ENCODE data around the gene SERPINB1.
"Not testable (repeated sequence)": the region's sequence is repeated elsewhere in the genome, so short reads cannot be mapped to it uniquely, and the experiment has no call there.

The SERPINB1 gene

DNA sequence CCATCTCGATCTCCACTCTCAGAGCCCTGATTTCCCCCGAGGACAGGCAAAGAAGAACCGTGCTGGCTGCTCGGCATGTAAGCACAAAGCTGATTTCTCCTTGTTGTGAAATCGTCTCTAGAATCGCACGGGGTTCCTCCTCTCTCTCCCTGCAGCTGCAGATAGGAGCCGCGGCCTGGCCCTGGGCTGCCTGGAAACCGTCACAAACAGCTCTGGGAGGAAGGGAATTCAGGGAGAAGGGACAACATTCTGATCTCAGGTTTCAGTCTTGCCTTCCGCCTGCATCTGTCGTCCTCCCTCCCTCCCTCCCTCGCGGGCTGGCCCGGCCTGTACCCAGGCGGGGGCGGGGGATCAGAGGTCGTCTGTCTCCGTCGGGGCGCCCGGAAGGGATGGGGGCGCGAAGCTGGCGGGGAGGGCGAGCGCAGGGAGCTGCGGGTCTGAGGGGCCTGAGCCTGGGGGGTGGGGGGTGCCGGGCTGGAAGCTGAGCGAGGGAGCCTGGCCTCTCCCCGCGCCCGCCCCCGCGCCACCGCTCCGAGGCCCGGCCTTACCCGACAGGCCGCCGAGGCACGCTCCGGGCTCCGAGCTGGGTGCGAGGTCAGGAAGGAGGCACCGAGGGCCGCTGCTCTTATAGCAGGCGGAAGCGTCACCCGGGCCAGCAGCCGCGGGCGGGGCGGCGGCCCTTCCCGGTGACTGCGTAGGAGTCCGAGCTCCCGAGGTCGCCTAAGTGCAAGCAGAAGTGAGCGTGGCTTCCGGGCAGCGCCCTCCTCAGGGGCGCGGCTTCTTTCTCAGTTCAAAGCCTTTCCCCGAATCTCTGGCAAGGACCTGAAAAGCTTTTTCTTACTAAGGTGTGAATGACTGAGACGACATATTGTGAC, at the start of gene SERPINB1:
SERPINB1 (minus strand) TSS at position 600 of the 875 bp plus-strand sequence. CDS start 1,277 bp downstream, outside the sequence.
- DNase-seq (ENCODE audit: low read depth): peak; percentile 98
- TF ChIP-seq, protein P1, sequence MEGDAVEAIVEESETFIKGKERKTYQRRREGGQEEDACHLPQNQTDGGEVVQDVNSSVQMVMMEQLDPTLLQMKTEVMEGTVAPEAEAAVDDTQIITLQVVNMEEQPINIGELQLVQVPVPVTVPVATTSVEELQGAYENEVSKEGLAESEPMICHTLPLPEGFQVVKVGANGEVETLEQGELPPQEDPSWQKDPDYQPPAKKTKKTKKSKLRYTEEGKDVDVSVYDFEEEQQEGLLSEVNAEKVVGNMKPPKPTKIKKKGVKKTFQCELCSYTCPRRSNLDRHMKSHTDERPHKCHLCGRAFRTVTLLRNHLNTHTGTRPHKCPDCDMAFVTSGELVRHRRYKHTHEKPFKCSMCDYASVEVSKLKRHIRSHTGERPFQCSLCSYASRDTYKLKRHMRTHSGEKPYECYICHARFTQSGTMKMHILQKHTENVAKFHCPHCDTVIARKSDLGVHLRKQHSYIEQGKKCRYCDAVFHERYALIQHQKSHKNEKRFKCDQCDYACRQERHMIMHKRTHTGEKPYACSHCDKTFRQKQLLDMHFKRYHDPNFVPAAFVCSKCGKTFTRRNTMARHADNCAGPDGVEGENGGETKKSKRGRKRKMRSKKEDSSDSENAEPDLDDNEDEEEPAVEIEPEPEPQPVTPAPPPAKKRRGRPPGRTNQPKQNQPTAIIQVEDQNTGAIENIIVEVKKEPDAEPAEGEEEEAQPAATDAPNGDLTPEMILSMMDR (conservative IDR thresholded peaks at IDR 0.05; ENCODE audit: low read depth, low read length): peak; percentile 36
- peak within 1 kb of the TSS; percentile 56 for H3K4me3 ChIP-seq (ENCODE audit: low read depth, low read length)

DNA sequence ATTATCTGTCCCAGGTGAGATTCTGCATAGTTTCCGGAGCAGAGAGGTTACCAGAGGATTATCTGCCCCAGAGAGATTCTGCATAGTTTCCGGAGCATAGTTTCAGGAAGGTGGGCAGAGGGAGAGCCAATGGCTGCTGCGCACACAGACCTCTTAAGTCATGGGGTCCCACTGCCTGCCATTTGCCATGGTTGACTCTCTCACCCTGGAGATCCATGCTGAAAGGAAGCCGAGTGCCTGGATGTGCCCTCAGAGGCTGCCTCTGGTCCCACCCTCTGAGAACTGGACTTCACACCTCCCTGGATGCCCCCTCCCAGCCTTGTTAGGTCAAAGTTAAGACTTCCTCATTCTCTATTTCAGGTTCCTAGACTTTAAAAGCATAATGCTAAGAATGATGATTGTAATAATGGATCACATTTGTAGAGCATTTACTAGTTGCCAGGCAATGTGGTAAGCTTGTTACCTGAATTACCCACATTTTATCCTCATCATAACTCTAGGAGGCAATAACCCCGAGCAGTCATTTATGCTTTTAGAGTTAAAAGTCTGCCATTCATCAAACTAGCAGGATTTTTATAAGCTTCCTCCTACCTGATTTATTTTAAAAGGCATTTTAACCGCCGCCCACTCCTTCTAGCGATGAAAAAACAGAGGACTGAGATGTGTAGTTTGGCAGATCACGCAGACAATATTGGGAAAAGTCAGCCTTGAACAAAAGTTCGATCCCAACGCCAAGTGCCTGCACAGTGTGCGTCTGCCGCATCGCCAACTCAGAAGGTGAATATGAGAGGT, 49.5 kb upstream of the SERPINB1 start:
- TF ChIP-seq, protein P1 (conservative IDR thresholded peaks at IDR 0.05; ENCODE audit: low read depth, low read length): no peak
- H3K4me3 ChIP-seq (ENCODE audit: low read depth, low read length): no peak overlapping the region
- no peak for DNase-seq (ENCODE audit: low read depth)

DNA sequence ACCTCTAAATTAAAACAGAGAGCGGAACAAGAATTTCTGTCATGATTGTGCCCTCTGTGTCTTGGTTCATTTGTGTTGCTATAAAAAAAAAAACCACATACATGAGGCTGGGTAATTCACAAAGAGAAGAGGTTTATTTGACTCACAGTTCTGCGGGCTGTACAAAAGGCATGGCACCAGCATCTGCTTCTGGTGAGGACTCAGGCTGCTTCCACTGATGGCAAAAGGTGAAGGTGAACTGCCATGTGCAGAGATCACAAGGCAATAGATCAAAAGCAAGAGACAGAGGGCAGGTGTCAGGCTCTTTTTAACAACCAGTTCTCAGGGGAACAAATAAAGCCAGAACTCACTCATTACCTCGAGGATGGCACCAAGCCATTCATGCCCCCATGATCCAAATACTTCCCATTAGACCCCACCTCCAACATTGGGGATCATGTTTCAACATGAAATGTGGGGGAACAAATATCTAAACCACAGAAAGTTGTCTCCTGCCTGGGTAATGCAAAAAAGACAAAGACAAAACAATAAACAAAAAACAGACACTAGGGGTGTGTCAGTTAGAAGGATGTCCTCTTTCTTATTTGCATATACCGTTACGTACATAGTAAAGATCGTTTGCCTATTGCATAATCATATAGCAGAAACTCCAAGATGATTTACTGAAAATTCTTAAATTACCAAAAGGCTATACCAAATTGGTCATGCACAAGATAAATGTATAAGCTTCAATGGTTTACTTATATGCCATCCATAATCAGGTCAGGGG, 44.5 kb upstream of the SERPINB1 start:
- TF ChIP-seq, protein P1 (conservative IDR thresholded peaks at IDR 0.05; ENCODE audit: low read depth, low read length): no peak
- DNase-seq (ENCODE audit: low read depth): no peak
- H3K4me3 ChIP-seq (ENCODE audit: low read depth, low read length): no peak overlapping the region

DNA sequence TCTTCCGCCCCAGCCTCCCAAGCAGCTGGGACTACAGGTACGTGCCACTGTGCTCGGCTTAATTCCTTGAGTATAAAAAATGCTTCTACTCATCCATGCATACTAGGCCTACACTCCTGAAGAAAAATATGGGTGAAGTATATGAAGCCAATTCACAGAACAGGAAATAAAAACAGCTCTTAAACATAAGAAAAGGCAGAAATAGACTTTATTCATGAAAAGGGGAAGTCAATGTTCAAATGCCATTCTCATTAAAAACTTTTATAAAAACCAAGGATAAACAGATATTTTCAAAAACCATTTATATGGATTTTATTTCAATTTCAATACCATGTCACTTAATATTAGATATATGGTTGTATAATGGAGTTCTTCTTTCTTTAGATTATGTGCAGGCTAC, 43.1 kb upstream of the SERPINB1 start:
- TF ChIP-seq, protein P1 (conservative IDR thresholded peaks at IDR 0.05; ENCODE audit: low read depth, low read length): no peak
- H3K4me3 ChIP-seq (ENCODE audit: low read depth, low read length): no peak overlapping the region
- DNase-seq (ENCODE audit: low read depth): no peak

DNA sequence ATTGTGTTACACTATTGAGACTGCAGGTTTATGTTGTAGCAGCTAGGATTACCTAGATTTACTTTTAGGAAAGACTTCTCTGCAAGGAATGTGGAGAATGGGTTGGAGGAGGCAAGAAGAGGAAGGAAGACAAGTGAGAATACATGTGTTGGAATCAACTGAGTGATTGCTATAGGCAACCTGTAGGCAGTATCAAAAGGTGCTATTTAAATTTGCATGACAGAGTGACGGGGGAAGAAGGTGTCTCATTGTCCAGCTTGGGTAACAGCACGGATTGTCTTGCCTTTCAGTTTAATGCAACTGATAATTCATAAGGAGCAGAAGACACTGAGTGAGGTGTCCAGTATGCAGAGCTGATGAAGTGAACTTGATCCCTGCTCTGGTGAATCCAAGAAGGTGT, 42.0 kb upstream of the SERPINB1 start:
- TF ChIP-seq, protein P1 (conservative IDR thresholded peaks at IDR 0.05; ENCODE audit: low read depth, low read length): no peak
- no peak for DNase-seq (ENCODE audit: low read depth)
- no peak overlapping the region for H3K4me3 ChIP-seq (ENCODE audit: low read depth, low read length)

DNA sequence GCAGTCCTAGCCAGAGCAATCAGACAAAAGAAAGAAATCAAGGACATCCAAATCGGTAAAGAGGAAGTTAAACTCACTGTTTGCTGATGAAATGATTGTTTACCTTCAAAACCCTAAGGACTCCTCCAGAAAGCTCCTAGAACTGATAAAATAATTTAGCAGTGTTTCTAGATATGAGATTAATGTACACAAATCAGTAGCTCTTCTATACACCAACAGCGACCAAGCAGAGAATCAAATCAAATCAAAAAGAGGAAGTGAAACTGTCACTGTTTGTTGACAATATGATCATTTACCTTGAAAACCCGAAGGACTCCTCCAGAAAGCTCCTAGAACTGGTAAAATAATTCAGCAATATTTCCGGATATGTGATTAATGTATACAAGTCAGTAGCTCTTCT, 39.8 kb upstream of the SERPINB1 start:
- H3K4me3 ChIP-seq (ENCODE audit: low read depth, low read length): no peak overlapping the region
- no peak for DNase-seq (ENCODE audit: low read depth)
- TF ChIP-seq, protein P1 (conservative IDR thresholded peaks at IDR 0.05; ENCODE audit: low read depth, low read length): no peak

DNA sequence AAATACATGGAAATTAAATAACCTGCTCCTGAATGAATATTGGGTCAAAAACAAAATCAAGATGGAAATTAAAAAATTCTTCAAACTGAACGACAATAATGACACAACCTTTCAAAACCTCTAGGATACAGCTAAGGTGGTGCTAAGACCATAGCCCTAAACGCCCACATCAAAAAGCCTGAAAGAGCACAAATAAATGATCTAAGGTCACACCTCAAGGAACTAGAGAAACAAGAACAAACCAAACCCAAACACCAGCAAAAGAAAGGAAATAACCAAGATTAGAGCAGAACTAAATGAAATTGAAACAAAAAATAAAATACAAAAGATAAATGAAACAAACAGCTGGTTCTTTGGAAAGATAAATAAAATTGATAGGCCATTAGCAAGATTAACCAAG, 38.5 kb upstream of the SERPINB1 start:
- not testable (repeated sequence) for DNase-seq (ENCODE audit: low read depth)

More for the DNA sequence above, 38.5 kb upstream of the SERPINB1 start:
- not testable (repeated sequence) for H3K4me3 ChIP-seq (ENCODE audit: low read depth, low read length)

Measured in choroid plexus epithelial cell (primary cell).